ENCODE measurements around the gene C1orf167.

DNA sequence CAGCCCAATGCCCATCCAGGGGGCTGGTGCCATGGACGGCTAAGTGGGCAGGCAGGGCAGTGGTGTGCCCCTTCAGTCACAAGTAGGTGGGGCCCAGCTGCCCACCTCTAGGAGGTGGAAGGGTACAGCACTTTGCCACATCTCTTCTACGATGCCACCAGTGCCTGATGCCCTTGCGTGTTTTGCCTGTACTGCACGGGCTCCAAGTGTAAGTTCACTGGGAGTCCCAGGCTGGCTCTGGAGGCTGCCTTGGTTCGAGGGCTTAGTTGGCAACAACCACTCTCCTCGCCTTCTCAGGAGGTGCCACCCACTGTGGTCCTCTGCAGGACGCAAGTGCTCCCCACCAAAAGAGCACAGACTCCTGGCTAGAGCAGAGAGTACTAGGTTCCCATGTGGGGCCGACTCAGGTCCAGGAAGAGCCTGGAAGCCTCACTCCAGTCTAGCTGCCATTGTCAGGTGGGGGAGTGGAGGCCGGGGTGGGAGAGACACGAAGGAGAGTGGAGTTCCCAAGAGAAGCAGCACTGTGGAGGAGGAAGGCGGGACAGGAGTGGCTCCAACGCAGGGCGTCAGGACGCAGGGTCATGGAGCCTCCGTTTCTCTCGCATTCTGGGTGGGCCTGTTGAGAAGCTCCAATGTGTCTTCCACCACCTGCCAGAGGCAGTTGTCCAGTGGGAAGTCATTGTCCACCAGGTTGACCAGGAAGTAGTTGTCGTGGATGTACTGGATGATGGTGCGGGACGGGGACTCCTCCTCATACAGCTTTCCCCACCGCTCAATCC is 28.3 kb downstream of the C1orf167 start:
- TF ChIP-seq, protein P1, sequence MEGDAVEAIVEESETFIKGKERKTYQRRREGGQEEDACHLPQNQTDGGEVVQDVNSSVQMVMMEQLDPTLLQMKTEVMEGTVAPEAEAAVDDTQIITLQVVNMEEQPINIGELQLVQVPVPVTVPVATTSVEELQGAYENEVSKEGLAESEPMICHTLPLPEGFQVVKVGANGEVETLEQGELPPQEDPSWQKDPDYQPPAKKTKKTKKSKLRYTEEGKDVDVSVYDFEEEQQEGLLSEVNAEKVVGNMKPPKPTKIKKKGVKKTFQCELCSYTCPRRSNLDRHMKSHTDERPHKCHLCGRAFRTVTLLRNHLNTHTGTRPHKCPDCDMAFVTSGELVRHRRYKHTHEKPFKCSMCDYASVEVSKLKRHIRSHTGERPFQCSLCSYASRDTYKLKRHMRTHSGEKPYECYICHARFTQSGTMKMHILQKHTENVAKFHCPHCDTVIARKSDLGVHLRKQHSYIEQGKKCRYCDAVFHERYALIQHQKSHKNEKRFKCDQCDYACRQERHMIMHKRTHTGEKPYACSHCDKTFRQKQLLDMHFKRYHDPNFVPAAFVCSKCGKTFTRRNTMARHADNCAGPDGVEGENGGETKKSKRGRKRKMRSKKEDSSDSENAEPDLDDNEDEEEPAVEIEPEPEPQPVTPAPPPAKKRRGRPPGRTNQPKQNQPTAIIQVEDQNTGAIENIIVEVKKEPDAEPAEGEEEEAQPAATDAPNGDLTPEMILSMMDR (IDR thresholded peaks at IDR 0.05; ENCODE audit: low read depth, low read length), result no peak
- no peak for TF ChIP-seq POLR2A (IDR thresholded peaks at IDR 0.05; ENCODE audit: extremely low read depth, insufficient read length)
- TF ChIP-seq, protein P2, sequence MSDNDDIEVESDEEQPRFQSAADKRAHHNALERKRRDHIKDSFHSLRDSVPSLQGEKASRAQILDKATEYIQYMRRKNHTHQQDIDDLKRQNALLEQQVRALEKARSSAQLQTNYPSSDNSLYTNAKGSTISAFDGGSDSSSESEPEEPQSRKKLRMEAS (IDR thresholded peaks at IDR 0.05; ENCODE audit: low read depth, low read length), result no peak
- TF ChIP-seq MYC (IDR thresholded peaks at IDR 0.05; ENCODE audit: low read depth, low read length), result no peak

Data from NB4 (cell line).